ENCODE measurements around the gene MRPL49. TPM values are rescaled to one million over a fixed set of nuclear protein-coding genes. Genes with fewer than 3 reads are reported as not detected.

Gene MRPL49
- total and polyA plus RNA-seq, 2 experiments from 2014 or later = 27.7 to 61.9 TPM

DNA sequence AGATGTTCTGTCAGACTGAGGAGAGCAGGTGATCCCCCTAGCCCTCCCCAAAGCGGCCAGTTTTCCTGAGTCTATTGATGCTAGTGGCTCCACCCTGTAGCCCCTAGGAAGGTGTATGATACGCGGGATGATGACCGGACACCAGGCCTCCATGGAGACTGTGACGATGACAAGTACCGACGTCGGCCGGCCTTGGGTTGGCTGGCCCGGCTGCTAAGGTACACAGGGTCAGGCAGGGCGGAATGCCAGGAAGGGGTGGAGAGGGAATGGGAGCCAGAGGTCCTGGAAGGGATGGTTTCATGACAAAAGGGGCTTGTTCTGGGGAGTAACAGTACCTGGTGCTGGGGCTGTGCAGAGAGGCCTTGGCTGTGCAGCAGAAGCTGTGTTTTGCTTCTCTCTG is 34.9 kb upstream of the MRPL49 start:
- H3K4me3 ChIP-seq = no peak overlapping the region
- Mint-ChIP-seq H3K27me3 (ENCODE audit: insufficient read depth, low read depth, poor library complexity) (peaks cover 8% of the 10 kb centered on the region), H3K4me1 (peaks cover 13% of the 10 kb centered on the region), H3K36me3 (ENCODE audit: low read depth) (peaks cover 12% of the 10 kb centered on the region), H3K27ac (no peak overlapping the region), H3K4me3 (no peak overlapping the region), H3K9me3 (no peaks in the 10 kb centered on the region)
- no peak for ATAC-seq
- H3K36me3 ChIP-seq (ENCODE audit: insufficient read depth) = no peaks in the 10 kb centered on the region
- H3K4me1 ChIP-seq (ENCODE audit: insufficient read depth) = peaks cover 8% of the 10 kb centered on the region; the same call in 1 of the 2 replicates
- H2AFZ ChIP-seq = no peak overlapping the region
- H3K4me2 ChIP-seq = no peak overlapping the region
- H3K79me2 ChIP-seq (replicated peaks; ENCODE audit: insufficient read depth) = peaks cover 22% of the 10 kb centered on the region
- no peaks in the 10 kb centered on the region for H3K27me3 ChIP-seq (ENCODE audit: insufficient read depth)
- H3K9me2 ChIP-seq (ENCODE audit: insufficient read depth) = no peaks in the 10 kb centered on the region
- H4K20me1 ChIP-seq (replicated peaks; ENCODE audit: insufficient read depth) = peaks cover 10% of the 10 kb centered on the region; the same call in 1 of the 2 replicates
- no peak overlapping the region for H3K27ac ChIP-seq (ENCODE audit: low read depth)
- no peak for DNase-seq (ENCODE audit: low spot score)
- H3F3A ChIP-seq (replicated peaks; ENCODE audit: low read depth) = 0 out of 2 replicates have a peak, but pooled peaks cover 4% of the 10 kb centered on the region
- no peak for TF ChIP-seq ZNF114 (CRISPR knock-in tag; IDR thresholded peaks at IDR 0.05)
- TF ChIP-seq NANOG (IDR thresholded peaks at IDR 0.05; ENCODE audit: borderline replicate concordance) = no peak
- no peak for TF ChIP-seq STAT1 (IDR thresholded peaks at IDR 0.05; ENCODE audit: unreplicated experiment)
- TF ChIP-seq, protein P1, sequence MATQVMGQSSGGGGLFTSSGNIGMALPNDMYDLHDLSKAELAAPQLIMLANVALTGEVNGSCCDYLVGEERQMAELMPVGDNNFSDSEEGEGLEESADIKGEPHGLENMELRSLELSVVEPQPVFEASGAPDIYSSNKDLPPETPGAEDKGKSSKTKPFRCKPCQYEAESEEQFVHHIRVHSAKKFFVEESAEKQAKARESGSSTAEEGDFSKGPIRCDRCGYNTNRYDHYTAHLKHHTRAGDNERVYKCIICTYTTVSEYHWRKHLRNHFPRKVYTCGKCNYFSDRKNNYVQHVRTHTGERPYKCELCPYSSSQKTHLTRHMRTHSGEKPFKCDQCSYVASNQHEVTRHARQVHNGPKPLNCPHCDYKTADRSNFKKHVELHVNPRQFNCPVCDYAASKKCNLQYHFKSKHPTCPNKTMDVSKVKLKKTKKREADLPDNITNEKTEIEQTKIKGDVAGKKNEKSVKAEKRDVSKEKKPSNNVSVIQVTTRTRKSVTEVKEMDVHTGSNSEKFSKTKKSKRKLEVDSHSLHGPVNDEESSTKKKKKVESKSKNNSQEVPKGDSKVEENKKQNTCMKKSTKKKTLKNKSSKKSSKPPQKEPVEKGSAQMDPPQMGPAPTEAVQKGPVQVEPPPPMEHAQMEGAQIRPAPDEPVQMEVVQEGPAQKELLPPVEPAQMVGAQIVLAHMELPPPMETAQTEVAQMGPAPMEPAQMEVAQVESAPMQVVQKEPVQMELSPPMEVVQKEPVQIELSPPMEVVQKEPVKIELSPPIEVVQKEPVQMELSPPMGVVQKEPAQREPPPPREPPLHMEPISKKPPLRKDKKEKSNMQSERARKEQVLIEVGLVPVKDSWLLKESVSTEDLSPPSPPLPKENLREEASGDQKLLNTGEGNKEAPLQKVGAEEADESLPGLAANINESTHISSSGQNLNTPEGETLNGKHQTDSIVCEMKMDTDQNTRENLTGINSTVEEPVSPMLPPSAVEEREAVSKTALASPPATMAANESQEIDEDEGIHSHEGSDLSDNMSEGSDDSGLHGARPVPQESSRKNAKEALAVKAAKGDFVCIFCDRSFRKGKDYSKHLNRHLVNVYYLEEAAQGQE (IDR thresholded peaks at IDR 0.05; ENCODE audit: unreplicated experiment) = no peak
- no peak for TF ChIP-seq JUNB (IDR thresholded peaks at IDR 0.05; ENCODE audit: unreplicated experiment)
- no peak for TF ChIP-seq ZNF331 (CRISPR knock-in tag; IDR thresholded peaks at IDR 0.05; ENCODE audit: low read depth)
- TF ChIP-seq, protein P2, sequence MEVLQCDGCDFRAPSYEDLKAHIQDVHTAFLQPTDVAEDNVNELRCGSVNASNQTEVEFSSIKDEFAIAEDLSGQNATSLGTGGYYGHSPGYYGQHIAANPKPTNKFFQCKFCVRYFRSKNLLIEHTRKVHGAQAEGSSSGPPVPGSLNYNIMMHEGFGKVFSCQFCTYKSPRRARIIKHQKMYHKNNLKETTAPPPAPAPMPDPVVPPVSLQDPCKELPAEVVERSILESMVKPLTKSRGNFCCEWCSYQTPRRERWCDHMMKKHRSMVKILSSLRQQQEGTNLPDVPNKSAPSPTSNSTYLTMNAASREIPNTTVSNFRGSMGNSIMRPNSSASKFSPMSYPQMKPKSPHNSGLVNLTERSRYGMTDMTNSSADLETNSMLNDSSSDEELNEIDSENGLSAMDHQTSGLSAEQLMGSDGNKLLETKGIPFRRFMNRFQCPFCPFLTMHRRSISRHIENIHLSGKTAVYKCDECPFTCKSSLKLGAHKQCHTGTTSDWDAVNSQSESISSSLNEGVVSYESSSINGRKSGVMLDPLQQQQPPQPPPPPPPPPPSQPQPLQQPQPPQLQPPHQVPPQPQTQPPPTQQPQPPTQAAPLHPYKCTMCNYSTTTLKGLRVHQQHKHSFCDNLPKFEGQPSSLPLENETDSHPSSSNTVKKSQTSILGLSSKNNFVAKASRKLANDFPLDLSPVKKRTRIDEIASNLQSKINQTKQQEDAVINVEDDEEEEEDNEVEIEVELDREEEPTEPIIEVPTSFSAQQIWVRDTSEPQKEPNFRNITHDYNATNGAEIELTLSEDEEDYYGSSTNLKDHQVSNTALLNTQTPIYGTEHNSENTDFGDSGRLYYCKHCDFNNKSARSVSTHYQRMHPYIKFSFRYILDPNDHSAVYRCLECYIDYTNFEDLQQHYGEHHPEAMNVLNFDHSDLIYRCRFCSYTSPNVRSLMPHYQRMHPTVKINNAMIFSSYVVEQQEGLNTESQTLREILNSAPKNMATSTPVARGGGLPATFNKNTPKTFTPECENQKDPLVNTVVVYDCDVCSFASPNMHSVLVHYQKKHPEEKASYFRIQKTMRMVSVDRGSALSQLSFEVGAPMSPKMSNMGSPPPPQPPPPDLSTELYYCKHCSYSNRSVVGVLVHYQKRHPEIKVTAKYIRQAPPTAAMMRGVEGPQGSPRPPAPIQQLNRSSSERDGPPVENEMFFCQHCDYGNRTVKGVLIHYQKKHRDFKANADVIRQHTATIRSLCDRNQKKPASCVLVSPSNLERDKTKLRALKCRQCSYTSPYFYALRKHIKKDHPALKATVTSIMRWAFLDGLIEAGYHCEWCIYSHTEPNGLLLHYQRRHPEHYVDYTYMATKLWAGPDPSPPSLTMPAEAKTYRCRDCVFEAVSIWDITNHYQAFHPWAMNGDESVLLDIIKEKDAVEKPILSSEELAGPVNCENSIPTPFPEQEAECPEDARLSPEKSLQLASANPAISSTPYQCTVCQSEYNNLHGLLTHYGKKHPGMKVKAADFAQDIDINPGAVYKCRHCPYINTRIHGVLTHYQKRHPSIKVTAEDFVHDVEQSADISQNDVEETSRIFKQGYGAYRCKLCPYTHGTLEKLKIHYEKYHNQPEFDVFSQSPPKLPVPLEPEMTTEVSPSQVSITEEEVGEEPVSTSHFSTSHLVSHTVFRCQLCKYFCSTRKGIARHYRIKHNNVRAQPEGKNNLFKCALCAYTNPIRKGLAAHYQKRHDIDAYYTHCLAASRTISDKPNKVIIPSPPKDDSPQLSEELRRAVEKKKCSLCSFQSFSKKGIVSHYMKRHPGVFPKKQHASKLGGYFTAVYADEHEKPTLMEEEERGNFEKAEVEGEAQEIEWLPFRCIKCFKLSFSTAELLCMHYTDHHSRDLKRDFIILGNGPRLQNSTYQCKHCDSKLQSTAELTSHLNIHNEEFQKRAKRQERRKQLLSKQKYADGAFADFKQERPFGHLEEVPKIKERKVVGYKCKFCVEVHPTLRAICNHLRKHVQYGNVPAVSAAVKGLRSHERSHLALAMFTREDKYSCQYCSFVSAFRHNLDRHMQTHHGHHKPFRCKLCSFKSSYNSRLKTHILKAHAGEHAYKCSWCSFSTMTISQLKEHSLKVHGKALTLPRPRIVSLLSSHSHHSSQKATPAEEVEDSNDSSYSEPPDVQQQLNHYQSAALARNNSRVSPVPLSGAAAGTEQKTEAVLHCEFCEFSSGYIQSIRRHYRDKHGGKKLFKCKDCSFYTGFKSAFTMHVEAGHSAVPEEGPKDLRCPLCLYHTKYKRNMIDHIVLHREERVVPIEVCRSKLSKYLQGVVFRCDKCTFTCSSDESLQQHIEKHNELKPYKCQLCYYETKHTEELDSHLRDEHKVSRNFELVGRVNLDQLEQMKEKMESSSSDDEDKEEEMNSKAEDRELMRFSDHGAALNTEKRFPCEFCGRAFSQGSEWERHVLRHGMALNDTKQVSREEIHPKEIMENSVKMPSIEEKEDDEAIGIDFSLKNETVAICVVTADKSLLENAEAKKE (CRISPR knock-in tag; IDR thresholded peaks at IDR 0.05) = no peak
- no peak for TF ChIP-seq POLR2AphosphoS5 (IDR thresholded peaks at IDR 0.05; ENCODE audit: low read depth)
- TF ChIP-seq EZH2 (IDR thresholded peaks at IDR 0.05; ENCODE audit: low read depth, unreplicated experiment) = no peak
- TF ChIP-seq CREB1 (CRISPR knock-in tag; IDR thresholded peaks at IDR 0.05; ENCODE audit: low read depth) = no peak
- TF ChIP-seq, protein P3, sequence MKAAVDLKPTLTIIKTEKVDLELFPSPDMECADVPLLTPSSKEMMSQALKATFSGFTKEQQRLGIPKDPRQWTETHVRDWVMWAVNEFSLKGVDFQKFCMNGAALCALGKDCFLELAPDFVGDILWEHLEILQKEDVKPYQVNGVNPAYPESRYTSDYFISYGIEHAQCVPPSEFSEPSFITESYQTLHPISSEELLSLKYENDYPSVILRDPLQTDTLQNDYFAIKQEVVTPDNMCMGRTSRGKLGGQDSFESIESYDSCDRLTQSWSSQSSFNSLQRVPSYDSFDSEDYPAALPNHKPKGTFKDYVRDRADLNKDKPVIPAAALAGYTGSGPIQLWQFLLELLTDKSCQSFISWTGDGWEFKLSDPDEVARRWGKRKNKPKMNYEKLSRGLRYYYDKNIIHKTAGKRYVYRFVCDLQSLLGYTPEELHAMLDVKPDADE (IDR thresholded peaks at IDR 0.05) = no peak
- TF ChIP-seq, protein P4, sequence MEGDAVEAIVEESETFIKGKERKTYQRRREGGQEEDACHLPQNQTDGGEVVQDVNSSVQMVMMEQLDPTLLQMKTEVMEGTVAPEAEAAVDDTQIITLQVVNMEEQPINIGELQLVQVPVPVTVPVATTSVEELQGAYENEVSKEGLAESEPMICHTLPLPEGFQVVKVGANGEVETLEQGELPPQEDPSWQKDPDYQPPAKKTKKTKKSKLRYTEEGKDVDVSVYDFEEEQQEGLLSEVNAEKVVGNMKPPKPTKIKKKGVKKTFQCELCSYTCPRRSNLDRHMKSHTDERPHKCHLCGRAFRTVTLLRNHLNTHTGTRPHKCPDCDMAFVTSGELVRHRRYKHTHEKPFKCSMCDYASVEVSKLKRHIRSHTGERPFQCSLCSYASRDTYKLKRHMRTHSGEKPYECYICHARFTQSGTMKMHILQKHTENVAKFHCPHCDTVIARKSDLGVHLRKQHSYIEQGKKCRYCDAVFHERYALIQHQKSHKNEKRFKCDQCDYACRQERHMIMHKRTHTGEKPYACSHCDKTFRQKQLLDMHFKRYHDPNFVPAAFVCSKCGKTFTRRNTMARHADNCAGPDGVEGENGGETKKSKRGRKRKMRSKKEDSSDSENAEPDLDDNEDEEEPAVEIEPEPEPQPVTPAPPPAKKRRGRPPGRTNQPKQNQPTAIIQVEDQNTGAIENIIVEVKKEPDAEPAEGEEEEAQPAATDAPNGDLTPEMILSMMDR (conservative IDR thresholded peaks at IDR 0.05; ENCODE audit: low read depth in 2 of 2) = no peak
- no peak for TF ChIP-seq EZH2phosphoT487 (IDR thresholded peaks at IDR 0.05; ENCODE audit: unreplicated experiment)
